Caco-2 (cell line): Measurements from ENCODE around the gene ZNF576. TPM values are rescaled to one million over a fixed set of nuclear protein-coding genes. Genes with fewer than 3 reads are reported as not detected.

Experiments
- BruUV-seq: library from RNA; stranded (reverse); fragments of 400-500 nt; replicated peaks from 2 replicates; lab custom pipeline; 2021; lab: Mats Ljungman, UMichigan
- CTCF ChIA-PET: fragments of 300-600 bp; sonication (Branson Sonifier 250); formaldehyde crosslinking; loops from one replicate; lab custom pipeline; 2022; ENCODE audit warnings: antibody characterized with exemption; lab: Charles Lee
- POLR2A ChIA-PET: fragments of 300-600 bp; sonication (Branson Sonifier 250); formaldehyde crosslinking; loops from one replicate; lab custom pipeline; 2022; ENCODE audit warnings: antibody characterized with exemption; lab: Charles Lee
- DNase-seq, 2 experiments: peaks; one replicate each; pipeline versions ENCODE4 v3.0.0 to v3.0.0-alpha.2; 2020 to 2022
- H3K27me3 ChIP-seq: replicated peaks from 2 replicates; pipeline ENCODE4 v1.6.0; 2011; ENCODE audit warnings: low read length; ENCODE audit not compliant: control insufficient read depth, insufficient read depth
- H3K36me3 ChIP-seq: 2 replicates; pipeline ENCODE4 v1.5.1; 2011; ENCODE audit warnings: low read length; ENCODE audit not compliant: control insufficient read depth, insufficient read depth
- H3K4me1 ChIP-seq: fragments of 250-450 bp; sonication (Bioruptor Pico); 2 replicates; pipeline ENCODE4 v1.5.1; 2020; ENCODE audit warnings: mild to moderate bottlenecking
- H3K4me3 ChIP-seq: 2 replicates; pipeline ENCODE4 v1.5.1; 2011; ENCODE audit warnings: low read depth, mild to moderate bottlenecking, control low read depth, low read length
- H3K9me3 ChIP-seq: fragments of 250-450 bp; sonication (Bioruptor Pico); 2 replicates; pipeline ENCODE4 v1.5.1; 2020; ENCODE audit warnings: mild to moderate bottlenecking, moderate library complexity
- H3K27ac Mint-ChIP-seq: one replicate; pipeline ENCODE4 v1.8.0; 2022; ENCODE audit warnings: mixed read lengths; ENCODE audit not compliant: unreplicated experiment
- H3K27me3 Mint-ChIP-seq: one replicate; pipeline ENCODE4 v1.8.0; 2022; ENCODE audit warnings: mixed read lengths; ENCODE audit not compliant: insufficient read depth, unreplicated experiment
- H3K36me3 Mint-ChIP-seq: one replicate; pipeline ENCODE4 v1.8.0; 2022; ENCODE audit warnings: mild to moderate bottlenecking, mixed read lengths; ENCODE audit not compliant: insufficient read depth, unreplicated experiment
- H3K4me1 Mint-ChIP-seq: one replicate; pipeline ENCODE4 v1.8.0; 2022; ENCODE audit warnings: low read depth, mixed read lengths; ENCODE audit not compliant: unreplicated experiment
- H3K4me3 Mint-ChIP-seq: one replicate; pipeline ENCODE4 v1.8.0; 2022; ENCODE audit warnings: mild to moderate bottlenecking, moderate library complexity, mixed read lengths; ENCODE audit not compliant: unreplicated experiment
- H3K9me3 Mint-ChIP-seq: one replicate; pipeline ENCODE4 v1.8.0; 2022; ENCODE audit warnings: mixed read lengths; ENCODE audit not compliant: unreplicated experiment
- CTCF ChIP-seq, 2 experiments: fragments of 200-600 bp in 1 of 2; IDR thresholded peaks; 1 replicate in 1 of 2; 2 replicates in 1 of 2; pipeline versions ENCODE4 v1.5.1 to v1.8.0; 2011 to 2022; ENCODE audit warnings: antibody characterized with exemption in 1 of 2, control low read depth in 1 of 2, inconsistent platforms in 1 of 2, low read depth in 1 of 2, low read length in 1 of 2, mild to moderate bottlenecking in 1 of 2, moderate library complexity in 1 of 2; ENCODE audit not compliant: insufficient read depth in 1 of 2, severe bottlenecking in 1 of 2, unreplicated experiment in 1 of 2
- intact Hi-C: fragments of 100-400 bp; cut with micrococcal nuclease; formaldehyde crosslinking; loops from one replicate; pipeline ENCODE4 v1.10.0; 2022; ENCODE audit not compliant: unreplicated experiment
- total RNA-seq: library from RNA; stranded (reverse); gene quantifications from 2 replicates; pipeline ENCODE4 v1.2.3, GENCODE V29; 2022

The ZNF576 gene
- total RNA-seq, 1 experiment from 2014 or later: 13.2 TPM

GRCh38 chr19:43622956-43623355 lies 26.6 kb downstream of the ZNF576 start:
- no peaks in the 10 kb centered on the region for H3K27me3 ChIP-seq
- Mint-ChIP-seq H3K27ac (peak overlapping the region; percentile 34), H3K4me3 (no peak overlapping the region), H3K27me3 (no peaks in the 10 kb centered on the region), H3K9me3 (no peaks in the 10 kb centered on the region), H3K36me3 (peaks cover 22% of the 10 kb centered on the region), H3K4me1 (peaks cover 8% of the 10 kb centered on the region)
- H3K36me3 ChIP-seq: no peaks in the 10 kb centered on the region
- H3K4me3 ChIP-seq: no peak overlapping the region
- no peak for DNase-seq
- ChIA-PET POLR2A (interaction anchor here (0.7 kb wide), 1 partner anchor 113 kb away, joined by 3 read pairs; no protein-coding TSS in a partner anchor), CTCF (no interaction called here)
- peaks cover 4% of the 10 kb centered on the region; the same call in 1 of the 2 replicates for H3K4me1 ChIP-seq
- no peaks in the 10 kb centered on the region for H3K9me3 ChIP-seq
- TF ChIP-seq CTCF (IDR thresholded peaks at IDR 0.05; ENCODE audit: insufficient read depth in 1 of 2, low read depth in 1 of 2, low read length in 1 of 2, severe bottlenecking in 1 of 2, unreplicated experiment in 1 of 2): no peak
- intact Hi-C loops: no loop called here
- BruUV-seq: no TSS peak

- Histone ChIP-seq H3K4me1 (0 out of 2 replicates have a peak, but pooled peaks cover 4% of the 10 kb centered on the region), H3K27me3 (no peaks in the 10 kb centered on the region), H3K4me3 (no peak overlapping the region), H3K9me3 (no peaks in the 10 kb centered on the region), H3K36me3 (no peaks in the 10 kb centered on the region)
- POLR2A ChIA-PET: no interaction called here
- Mint-ChIP-seq H3K4me1 (peaks cover 8% of the 10 kb centered on the region), H3K27me3 (no peaks in the 10 kb centered on the region), H3K9me3 (no peaks in the 10 kb centered on the region), H3K27ac (no peak overlapping the region), H3K4me3 (no peak overlapping the region), H3K36me3 (peaks cover 18% of the 10 kb centered on the region)
- BruUV-seq: no TSS peak
- no peak for DNase-seq
- intact Hi-C loops: no loop called here
- CTCF ChIA-PET: no interaction called here
- TF ChIP-seq CTCF (IDR thresholded peaks at IDR 0.05; ENCODE audit: insufficient read depth in 1 of 2, low read depth in 1 of 2, low read length in 1 of 2, severe bottlenecking in 1 of 2, unreplicated experiment in 1 of 2): no peak
Measured at GRCh38 chr19:43623889-43624670, 27.7 kb downstream of the ZNF576 start.

- no peak overlapping the region for H3K4me3 Mint-ChIP-seq
- H3K27me3 Mint-ChIP-seq: no peaks in the 10 kb centered on the region
- H3K4me1 Mint-ChIP-seq: peaks cover 8% of the 10 kb centered on the region
- H3K9me3 Mint-ChIP-seq: no peaks in the 10 kb centered on the region
- ChIA-PET POLR2A (no interaction called here), CTCF (no interaction called here)
- H3K4me3 ChIP-seq: no peak overlapping the region
- intact Hi-C loops: no loop called here
- no peaks in the 10 kb centered on the region for H3K27me3 ChIP-seq
- no peaks in the 10 kb centered on the region for H3K9me3 ChIP-seq
- BruUV-seq: no TSS peak
- H3K27ac Mint-ChIP-seq: no peak overlapping the region
- peaks cover 9% of the 10 kb centered on the region for H3K36me3 Mint-ChIP-seq
- 0 out of 2 replicates have a peak, but pooled peaks cover 4% of the 10 kb centered on the region for H3K4me1 ChIP-seq
- no peak for DNase-seq
- no peaks in the 10 kb centered on the region for H3K36me3 ChIP-seq
- no peak for TF ChIP-seq CTCF (IDR thresholded peaks at IDR 0.05; ENCODE audit: insufficient read depth in 1 of 2, low read depth in 1 of 2, low read length in 1 of 2, severe bottlenecking in 1 of 2, unreplicated experiment in 1 of 2)
Measured at GRCh38 chr19:43624933-43625332, 28.5 kb downstream of the ZNF576 start.
